Measurements from ENCODE around the gene GALNT13.

The GALNT13 gene

GRCh38 chr2:154226931-154227330, 355.2 kb downstream of the GALNT13 start:
- DNase-seq (ENCODE audit: low read depth in 2 of 2) = no peak

GRCh38 chr2:154228566-154229280, 357.0 kb downstream of the GALNT13 start:
- no peak for DNase-seq (ENCODE audit: low read depth in 2 of 2)

GRCh38 chr2:154229966-154230365, 358.2 kb downstream of the GALNT13 start:
- DNase-seq (ENCODE audit: low read depth in 2 of 2) = no peak

- no peak for DNase-seq (ENCODE audit: low read depth in 2 of 2)
These were observed 359.3 kb downstream of the GALNT13 start for GRCh38 chr2:154231021-154231420.

- no peak for DNase-seq (ENCODE audit: low read depth in 2 of 2)
These were observed 361.5 kb downstream of the GALNT13 start for GRCh38 chr2:154233231-154233630.

GRCh38 chr2:154238252-154238651, 366.5 kb downstream of the GALNT13 start:
- DNase-seq (ENCODE audit: low read depth in 2 of 2) = no peak

GRCh38 chr2:154240316-154240715, 368.6 kb downstream of the GALNT13 start:
- DNase-seq (ENCODE audit: low read depth in 2 of 2) = no peak

GRCh38 chr2:154240921-154241379, 369.2 kb downstream of the GALNT13 start:
- DNase-seq (ENCODE audit: low read depth in 2 of 2) = no peak

GRCh38 chr2:154242687-154243086, 371.0 kb downstream of the GALNT13 start:
- no peak for DNase-seq (ENCODE audit: low read depth in 2 of 2)

- DNase-seq (ENCODE audit: low read depth in 2 of 2) = no peak
These were observed 372.0 kb downstream of the GALNT13 start for GRCh38 chr2:154243685-154244084.

- DNase-seq (ENCODE audit: low read depth in 2 of 2) = no peak
These were observed 373.2 kb downstream of the GALNT13 start for GRCh38 chr2:154244932-154245331.

- no peak for DNase-seq (ENCODE audit: low read depth in 2 of 2)
These were observed 375.8 kb downstream of the GALNT13 start for GRCh38 chr2:154247503-154247902.

GRCh38 chr2:154256136-154256535, 384.4 kb downstream of the GALNT13 start:
- DNase-seq (ENCODE audit: low read depth in 2 of 2) = no peak

GRCh38 chr2:154259030-154259429, 387.3 kb downstream of the GALNT13 start:
- DNase-seq (ENCODE audit: low read depth in 2 of 2) = no peak

- DNase-seq (ENCODE audit: low read depth in 2 of 2) = no peak
These were observed 389.8 kb downstream of the GALNT13 start for GRCh38 chr2:154261473-154262027.

GRCh38 chr2:154263206-154263605, 391.5 kb downstream of the GALNT13 start:
- no peak for DNase-seq (ENCODE audit: low read depth in 2 of 2)

- DNase-seq (ENCODE audit: low read depth in 2 of 2) = no peak
These were observed 392.3 kb downstream of the GALNT13 start for GRCh38 chr2:154264024-154264423.

- DNase-seq (ENCODE audit: low read depth in 2 of 2) = no peak
These were observed 396.3 kb downstream of the GALNT13 start for GRCh38 chr2:154267983-154268382.

GRCh38 chr2:154280543-154280942, 408.8 kb downstream of the GALNT13 start:
- DNase-seq (ENCODE audit: low read depth in 2 of 2) = no peak

GRCh38 chr2:154289870-154290269, 418.1 kb downstream of the GALNT13 start:
- no peak for DNase-seq (ENCODE audit: low read depth in 2 of 2)

- DNase-seq (ENCODE audit: low read depth in 2 of 2) = no peak
These were observed 419.8 kb downstream of the GALNT13 start for GRCh38 chr2:154291511-154291910.

GRCh38 chr2:154291927-154292326, 420.2 kb downstream of the GALNT13 start:
- no peak for DNase-seq (ENCODE audit: low read depth in 2 of 2)

- DNase-seq (ENCODE audit: low read depth in 2 of 2) = no peak
These were observed 422.1 kb downstream of the GALNT13 start for GRCh38 chr2:154293864-154294263.

All from stimulated activated CD8-positive, alpha-beta memory T cell treated with anti-CD3 and anti-CD28 coated beads, Interleukin-15, amount 100 ng/mL, for 4 hours (primary cell).